HCT116 (cell line): ENCODE data around the gene SP3. TPM values are rescaled to one million over a fixed set of nuclear protein-coding genes. Genes with fewer than 3 reads are reported as not detected.

ENCODE experiments used
- ATAC-seq: fragments of 200-7000 bp; cut with Tn5 transposase; 2 replicates; pipeline ENCODE4 v1.9.1; 2020; ENCODE audit warnings: mild to moderate bottlenecking, moderate library complexity
- BruUV-seq: library from RNA; stranded (reverse); fragments of 400-500 nt; replicated peaks from 2 replicates; lab custom pipeline; 2021; lab: Mats Ljungman, UMichigan
- CTCF ChIA-PET: fragments of 300-600 bp; sonication (Branson Sonifier 250); formaldehyde crosslinking; loops from one replicate; lab custom pipeline; 2021; ENCODE audit warnings: antibody characterized with exemption; lab: Charles Lee
- POLR2A ChIA-PET: fragments of 300-600, 350-600 bp; sonication (Branson Sonifier 250); formaldehyde crosslinking; loops from one replicate; lab custom pipeline; 2021; ENCODE audit warnings: antibody characterized with exemption; lab: Charles Lee
- RAD21 ChIA-PET, 2 experiments: fragments of 300-600 bp; sonication (Branson Sonifier 250); formaldehyde crosslinking; loops; one replicate each; lab custom pipeline; 2023; ENCODE audit warnings: low total read pairs in 2 of 2; ENCODE audit not compliant: uncharacterized antibody in 2 of 2, unreplicated experiment in 2 of 2, low non-redundant PET in 1 of 2; lab: Charles Lee
- DNase-seq: peaks from one replicate; pipeline ENCODE4 v3.0.0-alpha.2; 2010; ENCODE audit warnings: low read depth, low spot score
- H2AFZ ChIP-seq: fragments of 200-600 bp; shearing (Covaris generic), sonication (generic); 2 replicates; pipeline ENCODE4 v1.6.1; 2017; ENCODE audit warnings: low read depth, mixed run types, mixed read lengths, antibody characterized with exemption, low read length; ENCODE audit not compliant: poor library complexity, severe bottlenecking
- H3K27ac ChIP-seq: 2 replicates; pipeline ENCODE4 v1.5.1; 2012; ENCODE audit warnings: low read depth, low read length
- H3K27me3 ChIP-seq: fragments of 200-600 bp; sonication (generic); 2 replicates; pipeline ENCODE4 v1.6.1; 2016; ENCODE audit warnings: mixed run types, low read length, mixed read lengths; ENCODE audit not compliant: insufficient read depth
- H3K36me3 ChIP-seq, 2 experiments: fragments of 200-500 bp in 1 of 2; fragments of 200-600 bp in 1 of 2; sonication (Bioruptor generic) in 1 of 2; sonication (generic) in 1 of 2; 2 replicates each; pipeline versions ENCODE4 v1.5.1 to v1.6.1; 2014 to 2016; ENCODE audit warnings: low read length in 2 of 2, inconsistent platforms in 1 of 2, mixed read lengths in 1 of 2, mixed run types in 1 of 2; ENCODE audit not compliant: insufficient read depth in 2 of 2, control insufficient read depth in 1 of 2
- H3K4me1 ChIP-seq, 2 experiments: fragments of 200-600 bp in 1 of 2; sonication (generic) in 1 of 2; 2 replicates each; pipeline versions ENCODE4 v1.5.1 to v1.6.1; 2012 to 2017; ENCODE audit warnings: low read length in 2 of 2, inconsistent platforms in 1 of 2, mild to moderate bottlenecking in 1 of 2, mixed read lengths in 1 of 2, mixed run types in 1 of 2, moderate library complexity in 1 of 2; ENCODE audit not compliant: insufficient read depth in 2 of 2, control insufficient read depth in 1 of 2
- H3K4me2 ChIP-seq: fragments of 200-600 bp; sonication (generic); 2 replicates; pipeline ENCODE4 v1.6.1; 2017; ENCODE audit warnings: mixed run types, low read length, mixed read lengths
- H3K4me3 ChIP-seq, 2 experiments: fragments of 200-600 bp in 1 of 2; sonication (generic) in 1 of 2; replicated peaks in 1 of 2; 2 replicates each; pipeline ENCODE4 v1.5.1; 2011 to 2016; ENCODE audit warnings: low read length in 2 of 2, control low read depth in 1 of 2, low read depth in 1 of 2, mild to moderate bottlenecking in 1 of 2, mixed read lengths in 1 of 2, mixed run types in 1 of 2
- H3K79me2 ChIP-seq: fragments of 200-600 bp; sonication (generic); 2 replicates; pipeline ENCODE4 v1.6.1; 2017; ENCODE audit warnings: mild to moderate bottlenecking, mixed run types, low read length, moderate library complexity, mixed read lengths; ENCODE audit not compliant: insufficient read depth
- H3K9ac ChIP-seq: fragments of 200-600 bp; sonication (generic); 2 replicates; pipeline ENCODE4 v1.6.1; 2016; ENCODE audit warnings: low read length, mixed read lengths
- H3K9me2 ChIP-seq: fragments of 200-600 bp; sonication (generic), shearing (Covaris generic); 2 replicates; pipeline ENCODE4 v1.6.1; 2017; ENCODE audit warnings: mixed run types, mild to moderate bottlenecking, moderate library complexity; ENCODE audit not compliant: insufficient read depth
- H3K9me3 ChIP-seq, 2 experiments: fragments of 200-500 bp in 1 of 2; fragments of 200-600 bp in 1 of 2; sonication (Bioruptor generic) in 1 of 2; sonication (generic) in 1 of 2; 2 replicates each; pipeline ENCODE4 v1.6.1; 2014 to 2017; ENCODE audit warnings: low read length in 2 of 2, mixed read lengths in 2 of 2, inconsistent platforms in 1 of 2, low read depth in 1 of 2, mild to moderate bottlenecking in 1 of 2, mixed run types in 1 of 2, moderate library complexity in 1 of 2; ENCODE audit not compliant: control insufficient read depth in 1 of 2, insufficient read depth in 1 of 2
- H4K20me1 ChIP-seq: fragments of 200-600 bp; sonication (generic), shearing (Covaris generic); 2 replicates; pipeline ENCODE4 v1.6.1; 2017; ENCODE audit warnings: mixed run types, mild to moderate bottlenecking, moderate library complexity; ENCODE audit not compliant: insufficient read depth
- CBX3 ChIP-seq: IDR thresholded peaks from 2 replicates; pipeline ENCODE4 v1.6.1; 2012; ENCODE audit warnings: low read depth
- CEBPB ChIP-seq: IDR thresholded peaks from 2 replicates; pipeline ENCODE4 v1.6.1; 2012; ENCODE audit warnings: low read depth
- ELF1 ChIP-seq: IDR thresholded peaks from 2 replicates; pipeline ENCODE4 v1.6.1; 2012; ENCODE audit warnings: low read depth, borderline replicate concordance
- EZH2 ChIP-seq: fragments of 200-600 bp; sonication (generic); IDR thresholded peaks from 2 replicates; pipeline ENCODE4 v1.6.1; 2017; ENCODE audit warnings: antibody characterized with exemption, mixed run types
- EZH2phosphoT487 ChIP-seq: fragments of 200-600 bp; IDR thresholded peaks from 2 replicates; pipeline ENCODE4 v1.6.1; 2018; ENCODE audit warnings: antibody characterized with exemption, borderline replicate concordance
- JUND ChIP-seq: IDR thresholded peaks from 2 replicates; pipeline ENCODE4 v1.6.1; 2012
- MAX ChIP-seq: IDR thresholded peaks from 2 replicates; pipeline ENCODE4 v1.6.1; 2012
- POLR2A ChIP-seq: IDR thresholded peaks from 2 replicates; pipeline ENCODE4 v1.7.0; 2011; ENCODE audit warnings: borderline replicate concordance; ENCODE audit not compliant: insufficient read depth, insufficient read length; ENCODE audit errors: extremely low read depth
- RAD21 ChIP-seq: IDR thresholded peaks from 2 replicates; pipeline ENCODE4 v1.6.1; 2012; ENCODE audit warnings: low read depth, mild to moderate bottlenecking
- SIN3A ChIP-seq: IDR thresholded peaks from 2 replicates; pipeline ENCODE4 v1.6.1; 2012; ENCODE audit warnings: low read depth
- SP1 ChIP-seq: IDR thresholded peaks from 2 replicates; pipeline ENCODE4 v1.6.1; 2012; ENCODE audit warnings: low read depth
- SRF ChIP-seq: IDR thresholded peaks from 2 replicates; pipeline ENCODE4 v1.6.1; 2012; ENCODE audit warnings: low read depth
- YY1 ChIP-seq: IDR thresholded peaks from 2 replicates; pipeline ENCODE4 v1.6.1; 2011; ENCODE audit warnings: low read length, low read depth, moderate library complexity, mild to moderate bottlenecking; ENCODE audit not compliant: insufficient replicate concordance; ENCODE audit errors: extremely low read depth
- ZFX ChIP-seq: fragments of 450-650 bp; IDR thresholded peaks from 2 replicates; pipeline ENCODE4 v1.6.1; 2017
- ZNF274 ChIP-seq: fragments of 200-500 bp; sonication (Bioruptor generic); IDR thresholded peaks from 2 replicates; pipeline ENCODE4 v1.6.1; 2014; ENCODE audit warnings: mild to moderate bottlenecking, low read depth, low read length, inconsistent platforms
- intact Hi-C: fragments of 100-400 bp; cut with micrococcal nuclease; formaldehyde crosslinking; loops from 2 replicates; pipeline ENCODE4 v1.10.0; 2022
- total RNA-seq: library from RNA; stranded (reverse); gene quantifications from one replicate; pipeline ENCODE4 v1.2.1, GENCODE V29; 2021; ENCODE audit not compliant: unreplicated experiment

Gene SP3
- total RNA-seq, 1 experiment from 2014 or later, result 98.0 TPM

GRCh38 chr2:173990970-173991819, 26.0 kb upstream of the SP3 start:
- Histone ChIP-seq H3K9ac (no peak overlapping the region), H3K36me3 (no peaks in the 10 kb centered on the region), H3K4me2 (no peak overlapping the region), H2AFZ (no peak overlapping the region), H3K27ac (no peak overlapping the region), H3K27me3 (no peaks in the 10 kb centered on the region), H4K20me1 (no peaks in the 10 kb centered on the region), H3K4me3 (no peak overlapping the region), H3K79me2 (no peaks in the 10 kb centered on the region), H3K9me3 (no peaks in the 10 kb centered on the region), H3K4me1 (no peaks in the 10 kb centered on the region), H3K9me2 (no peaks in the 10 kb centered on the region)
- POLR2A ChIA-PET, result no interaction called here
- ATAC-seq (no peak), DNase-seq (no peak)
- no TSS peak for BruUV-seq
- intact Hi-C loops, result no loop called here
- CTCF ChIA-PET, result no interaction called here
- RAD21 ChIA-PET, result no interaction called here
- TF ChIP-seq RAD21 (no peak), MAX (no peak), EZH2phosphoT487 (no peak), CEBPB (no peak), POLR2A (no peak), YY1 (no peak), SP1 (no peak), JUND (no peak), SIN3A (no peak), ZNF274 (no peak), ZFX (no peak), SRF (no peak), ELF1 (no peak), EZH2 (no peak), CBX3 (no peak)
